Panc1 (cell line): Measurements from ENCODE around the gene NCKAP5L. TPM values are rescaled to one million over a fixed set of nuclear protein-coding genes. Genes with fewer than 3 reads are reported as not detected.

Experiments
- ATAC-seq: fragments of 200-7000 bp; cut with Tn5 transposase; 2 replicates; pipeline ENCODE4 v1.9.1; 2020; ENCODE audit warnings: mild to moderate bottlenecking, moderate library complexity
- BruUV-seq: library from RNA; stranded (reverse); fragments of 400-500 nt; replicated peaks from 2 replicates; lab custom pipeline; 2021; lab: Mats Ljungman, UMichigan
- CTCF ChIA-PET: fragments of 300-600 bp; sonication (Branson Sonifier 250); formaldehyde crosslinking; loops from one replicate; lab custom pipeline; 2022; ENCODE audit warnings: antibody characterized with exemption; lab: Charles Lee
- POLR2A ChIA-PET: fragments of 300-600 bp; sonication (Branson Sonifier 250); formaldehyde crosslinking; loops from one replicate; lab custom pipeline; 2022; ENCODE audit warnings: antibody characterized with exemption; lab: Charles Lee
- DNase-seq: peaks from one replicate; pipeline ENCODE4 v3.0.0-alpha.2; 2010; ENCODE audit warnings: low read depth, low spot score
- H3K27ac ChIP-seq: 2 replicates; pipeline ENCODE4 v1.5.1; 2011; ENCODE audit warnings: mild to moderate bottlenecking, low read length, inconsistent platforms
- H3K27me3 ChIP-seq: fragments of 200-500 bp; sonication (Bioruptor generic); 2 replicates; pipeline ENCODE4 v1.6.0; 2014; ENCODE audit warnings: low read length, inconsistent platforms; ENCODE audit not compliant: control insufficient read depth, insufficient read depth
- H3K36me3 ChIP-seq: fragments of 200-500 bp; sonication (Bioruptor generic); 2 replicates; pipeline ENCODE4 v1.5.1; 2014; ENCODE audit warnings: inconsistent platforms, mild to moderate bottlenecking, low read length, moderate library complexity; ENCODE audit not compliant: control insufficient read depth, insufficient read depth
- H3K4me1 ChIP-seq: 2 replicates; pipeline ENCODE4 v1.5.1; 2011; ENCODE audit warnings: inconsistent platforms, mild to moderate bottlenecking, low read length, moderate library complexity; ENCODE audit not compliant: control insufficient read depth, insufficient read depth
- H3K4me3 ChIP-seq, 2 experiments: 2 replicates each; pipeline ENCODE4 v1.5.1; 2011 to 2012; ENCODE audit warnings: low read depth in 2 of 2, low read length in 2 of 2, mild to moderate bottlenecking in 2 of 2, inconsistent platforms in 1 of 2, moderate library complexity in 1 of 2
- H3K9me3 ChIP-seq: fragments of 200-500 bp; sonication (Bioruptor generic); 2 replicates; pipeline ENCODE4 v1.5.1; 2014; ENCODE audit warnings: low read depth, mild to moderate bottlenecking, inconsistent platforms, low read length, moderate library complexity; ENCODE audit not compliant: control insufficient read depth, insufficient read depth
- POLR2AphosphoS5 ChIP-seq: IDR thresholded peaks from 2 replicates; pipeline ENCODE4 v1.6.1; 2012; ENCODE audit warnings: mild to moderate bottlenecking, low read depth, low read length, moderate library complexity
- REST ChIP-seq, 2 experiments: IDR thresholded peaks; 2 replicates each; pipeline ENCODE4 v1.6.1; 2011 to 2012; ENCODE audit warnings: low read depth in 2 of 2, control low read depth in 1 of 2, low read length in 1 of 2, mild to moderate bottlenecking in 1 of 2, moderate library complexity in 1 of 2; ENCODE audit not compliant: insufficient read depth in 1 of 2
- SIN3A ChIP-seq: IDR thresholded peaks from 2 replicates; pipeline ENCODE4 v1.6.1; 2012; ENCODE audit warnings: low read depth, mild to moderate bottlenecking, low read length, moderate library complexity, borderline replicate concordance; ENCODE audit not compliant: insufficient read depth
- TCF7L2 ChIP-seq: IDR thresholded peaks from 2 replicates; pipeline ENCODE4 v1.6.1; 2011; ENCODE audit warnings: mild to moderate bottlenecking, low read depth, low read length, inconsistent platforms
- in situ Hi-C: cut with HindIII; loops from 2 replicates; pipeline ENCODE4 v1.10.0; 2016; ENCODE audit warnings: low sequenced_read_pairs, low pct_unique_long_range_greater_than_20kb
- intact Hi-C: fragments of 100-400 bp; cut with micrococcal nuclease; formaldehyde crosslinking; loops from one replicate; pipeline ENCODE4 v1.10.0; 2022; ENCODE audit not compliant: unreplicated experiment
- total RNA-seq: library from RNA; stranded (reverse); gene quantifications from one replicate; pipeline ENCODE4 v1.2.1, GENCODE V29; 2021; ENCODE audit not compliant: unreplicated experiment
- TF ChIP-seq, protein P1 (sequence below): fragments of 450-650 bp; IDR thresholded peaks from 2 replicates; pipeline ENCODE4 v1.5.1; 2017; ENCODE audit warnings: mild to moderate bottlenecking

The NCKAP5L gene
- total RNA-seq, 1 experiment from 2014 or later = 17.3 TPM

DNA sequence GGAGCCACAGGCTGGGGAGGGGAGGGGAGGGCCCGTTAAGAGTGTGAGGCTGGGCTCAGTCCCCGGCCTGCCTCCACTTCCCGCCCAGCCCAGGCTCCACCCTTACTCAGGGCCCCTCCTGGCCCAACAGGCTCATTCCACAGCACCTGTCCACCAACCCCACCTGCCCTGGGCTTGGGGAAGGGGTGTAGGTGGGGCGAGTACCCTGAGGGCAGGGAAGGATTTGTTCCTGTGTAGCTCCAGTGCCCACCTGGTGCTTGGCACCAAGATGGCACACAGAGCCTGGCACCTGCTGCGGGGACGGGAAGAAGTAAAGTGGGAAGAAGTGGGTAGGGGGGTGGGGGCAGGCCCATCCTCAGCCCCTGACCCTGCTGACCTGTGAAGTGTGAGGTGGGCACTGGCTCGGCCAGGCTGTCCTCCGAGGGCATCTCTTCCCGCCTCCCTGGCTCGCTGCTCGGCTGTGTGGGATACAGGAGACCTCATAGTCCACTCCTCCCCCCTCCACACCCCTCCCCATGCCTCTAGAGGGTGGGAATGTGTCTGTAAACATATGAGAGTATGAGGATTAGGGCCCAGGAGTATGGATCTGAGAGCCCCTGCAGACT lies 35.1 kb downstream of the NCKAP5L start:
- Histone ChIP-seq H3K4me3 (no peak overlapping the region), H3K36me3 (no peaks in the 10 kb centered on the region), H3K27ac (no peak overlapping the region), H3K4me1 (no peaks in the 10 kb centered on the region), H3K27me3 (no peaks in the 10 kb centered on the region), H3K9me3 (no peaks in the 10 kb centered on the region)
- DNase-seq (no peak), ATAC-seq (0 out of 2 replicates have a peak, but pooled peaks have one; percentile 40)
- POLR2A ChIA-PET = no interaction called here
- in situ Hi-C loops = no loop called here
- CTCF ChIA-PET = no interaction called here
- TF ChIP-seq REST (IDR thresholded peaks at IDR 0.05; ENCODE audit: insufficient read depth in 1 of 2, low read depth in 2 of 2, low read length in 1 of 2) (no peak), POLR2AphosphoS5 (no peak), SIN3A (no peak), TCF7L2 (no peak)
- TF ChIP-seq, protein P1, sequence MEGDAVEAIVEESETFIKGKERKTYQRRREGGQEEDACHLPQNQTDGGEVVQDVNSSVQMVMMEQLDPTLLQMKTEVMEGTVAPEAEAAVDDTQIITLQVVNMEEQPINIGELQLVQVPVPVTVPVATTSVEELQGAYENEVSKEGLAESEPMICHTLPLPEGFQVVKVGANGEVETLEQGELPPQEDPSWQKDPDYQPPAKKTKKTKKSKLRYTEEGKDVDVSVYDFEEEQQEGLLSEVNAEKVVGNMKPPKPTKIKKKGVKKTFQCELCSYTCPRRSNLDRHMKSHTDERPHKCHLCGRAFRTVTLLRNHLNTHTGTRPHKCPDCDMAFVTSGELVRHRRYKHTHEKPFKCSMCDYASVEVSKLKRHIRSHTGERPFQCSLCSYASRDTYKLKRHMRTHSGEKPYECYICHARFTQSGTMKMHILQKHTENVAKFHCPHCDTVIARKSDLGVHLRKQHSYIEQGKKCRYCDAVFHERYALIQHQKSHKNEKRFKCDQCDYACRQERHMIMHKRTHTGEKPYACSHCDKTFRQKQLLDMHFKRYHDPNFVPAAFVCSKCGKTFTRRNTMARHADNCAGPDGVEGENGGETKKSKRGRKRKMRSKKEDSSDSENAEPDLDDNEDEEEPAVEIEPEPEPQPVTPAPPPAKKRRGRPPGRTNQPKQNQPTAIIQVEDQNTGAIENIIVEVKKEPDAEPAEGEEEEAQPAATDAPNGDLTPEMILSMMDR = no peak
- intact Hi-C loops = no loop called here
- BruUV-seq = no TSS peak

- CTCF ChIA-PET = no interaction called here
Measured at GRCh38 chr12:49792181-49792970, 35.8 kb downstream of the NCKAP5L start.

More at GRCh38 chr12:49792181-49792970, 35.8 kb downstream of the NCKAP5L start:
- DNase-seq (no peak), ATAC-seq (0 out of 2 replicates have a peak, but pooled peaks have one; percentile 36)
- no peaks in the 10 kb centered on the region for H3K27me3 ChIP-seq
- H3K36me3 ChIP-seq = no peaks in the 10 kb centered on the region
- no peak for TF ChIP-seq REST (IDR thresholded peaks at IDR 0.05; ENCODE audit: insufficient read depth in 1 of 2, low read depth in 2 of 2, low read length in 1 of 2)
- TF ChIP-seq SIN3A = no peak
- TF ChIP-seq TCF7L2 = no peak
- TF ChIP-seq, protein P1 = no peak
- TF ChIP-seq POLR2AphosphoS5 = no peak
- no TSS peak for BruUV-seq
- intact Hi-C loops (no loop called here), in situ Hi-C loops (no loop called here)
- H3K4me1 ChIP-seq = no peaks in the 10 kb centered on the region
- H3K4me3 ChIP-seq = no peak overlapping the region
- no peaks in the 10 kb centered on the region for H3K9me3 ChIP-seq
- H3K27ac ChIP-seq = no peak overlapping the region
- POLR2A ChIA-PET = no interaction called here
